ENCODE results near the gene DIAPH1. TPM values are rescaled to one million over a fixed set of nuclear protein-coding genes. Genes with fewer than 3 reads are reported as not detected.

The DIAPH1 gene
- total RNA-seq, 2 experiments from 2014 or later, result 213 to 218 TPM

- ChIA-PET POLR2A (interaction anchor here (0.5 to 1.5 kb wide), 2 partner anchors 9 to 136 kb away, joined by 4 read pairs; partner anchors contain the start of genes HDAC3 and RELL2), CTCF (interaction anchor here (0.9 kb wide), 1 partner anchor 28 kb away, joined by 3 read pairs; no protein-coding TSS in a partner anchor)
Measured at GRCh38 chr5:141646026-141646425, 27.2 kb upstream of the DIAPH1 start.

- CTCF ChIA-PET, result interaction anchor here (0.7 to 2.6 kb wide), 8 partner anchors 10 to 319 kb away, joined by 3 to 18 read pairs (median 3); partner anchors contain the start of gene FCHSD1
- POLR2A ChIA-PET, result interaction anchor here (1.2 to 1.8 kb wide), 2 partner anchors 23 to 50 kb away, joined by 4 to 5 read pairs; partner anchors contain the start of gene DIAPH1
Measured at GRCh38 chr5:141641634-141642267, 23.0 kb upstream of the DIAPH1 start.

GRCh38 chr5:141640698-141641097 lies 21.9 kb upstream of the DIAPH1 start:
- CTCF ChIA-PET, result interaction anchor here (2.6 kb wide), 1 partner anchor 48 kb away, joined by 18 read pairs; no protein-coding TSS in a partner anchor
- POLR2A ChIA-PET, result interaction anchor here (1.2 to 1.8 kb wide), 2 partner anchors 22 to 48 kb away, joined by 4 to 5 read pairs; partner anchors contain the start of gene DIAPH1

GRCh38 chr5:141640051-141640415 lies 21.2 kb upstream of the DIAPH1 start:
- POLR2A ChIA-PET, result no interaction called here
- CTCF ChIA-PET, result interaction anchor here (1.0 kb wide), 1 partner anchor 10 kb away, joined by 4 read pairs; no protein-coding TSS in a partner anchor

DNA sequence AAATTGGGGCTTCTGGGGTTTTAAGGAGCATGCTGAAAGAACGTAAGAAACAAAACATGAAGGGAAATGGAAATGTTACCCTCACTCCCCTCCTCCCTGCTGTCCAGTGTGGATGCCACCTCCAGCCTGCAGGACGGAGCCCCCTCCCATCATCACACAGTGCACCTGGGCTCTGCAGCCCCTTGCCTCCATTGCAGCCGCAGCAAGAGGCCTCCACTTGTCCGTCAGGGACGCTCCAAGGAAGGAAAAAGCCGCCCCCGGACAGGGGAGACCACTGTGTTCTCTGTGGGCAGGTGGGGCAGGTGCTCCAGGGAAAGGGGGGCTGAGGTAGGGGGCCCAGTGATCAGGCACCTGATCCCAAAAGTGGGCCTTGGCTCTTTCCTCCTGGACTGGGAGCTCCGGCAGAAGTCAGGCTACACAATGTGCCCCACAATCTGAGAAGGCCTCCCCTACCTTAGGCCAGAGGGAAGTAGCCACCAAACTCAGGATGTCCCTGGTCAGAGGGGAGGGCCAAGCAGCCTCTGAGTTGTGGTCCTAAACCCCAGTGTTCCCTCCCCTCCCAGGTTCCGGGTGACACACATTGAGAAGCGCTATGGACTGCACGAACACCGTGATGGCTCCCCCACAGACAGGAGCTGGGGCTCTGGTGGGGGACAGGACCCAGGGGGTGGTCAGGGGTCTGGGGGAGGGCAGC lies 20.7 kb upstream of the DIAPH1 start:
- ChIA-PET POLR2A (no interaction called here), CTCF (interaction anchor here (1.0 to 6.8 kb wide), 3 partner anchors 10 to 46 kb away, joined by 4 to 54 read pairs (median 15); partner anchors contain the start of gene FCHSD1)

DNA sequence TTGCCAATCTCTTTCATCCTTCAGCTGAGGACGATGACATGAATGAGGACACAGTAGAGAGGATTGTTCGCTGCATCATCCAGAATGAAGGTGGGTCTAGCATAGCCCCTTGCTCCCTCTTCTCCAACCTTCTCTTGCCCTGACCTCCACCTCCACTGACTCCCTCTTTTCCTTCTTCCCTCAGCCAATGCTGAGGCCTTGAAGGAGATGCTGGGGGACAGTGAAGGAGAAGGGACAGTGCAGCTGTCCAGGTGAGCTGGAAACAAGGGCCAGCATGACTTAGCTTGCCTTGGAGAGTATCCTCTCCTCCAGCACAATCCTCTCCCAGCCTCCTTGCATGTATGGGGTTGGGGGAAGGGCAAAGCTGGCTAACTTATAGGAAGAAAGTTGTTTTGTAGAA lies 20.0 kb upstream of the DIAPH1 start:
- CTCF ChIA-PET, result interaction anchor here (3.2 to 7.0 kb wide), 4 partner anchors 12 to 45 kb away, joined by 11 to 56 read pairs (median 34); partner anchors contain the start of genes DIAPH1 and FCHSD1
- POLR2A ChIA-PET, result interaction anchor here (0.7 kb wide), 1 partner anchor 55 kb away, joined by 3 read pairs; no protein-coding TSS in a partner anchor

- ChIA-PET CTCF (interaction anchor here (0.8 to 7.0 kb wide), 12 partner anchors 11 to 324 kb away, joined by 3 to 56 read pairs (median 6); partner anchors contain the start of genes DIAPH1 and FCHSD1), POLR2A (interaction anchor here (0.5 to 3.2 kb wide), 10 partner anchors 9 to 466 kb away, joined by 3 to 34 read pairs (median 4); partner anchors contain the start of genes DELE1, DIAPH1 and FCHSD1)
Measured at GRCh38 chr5:141637767-141638419, 19.1 kb upstream of the DIAPH1 start.

- POLR2A ChIA-PET, result interaction anchor here (0.5 to 3.2 kb wide), 13 partner anchors 9 to 1103 kb away, joined by 3 to 34 read pairs (median 5); partner anchors contain the start of genes DELE1, DIAPH1, FCHSD1 and NDFIP1
Measured at GRCh38 chr5:141637123-141637766, 18.4 kb upstream of the DIAPH1 start.

DNA sequence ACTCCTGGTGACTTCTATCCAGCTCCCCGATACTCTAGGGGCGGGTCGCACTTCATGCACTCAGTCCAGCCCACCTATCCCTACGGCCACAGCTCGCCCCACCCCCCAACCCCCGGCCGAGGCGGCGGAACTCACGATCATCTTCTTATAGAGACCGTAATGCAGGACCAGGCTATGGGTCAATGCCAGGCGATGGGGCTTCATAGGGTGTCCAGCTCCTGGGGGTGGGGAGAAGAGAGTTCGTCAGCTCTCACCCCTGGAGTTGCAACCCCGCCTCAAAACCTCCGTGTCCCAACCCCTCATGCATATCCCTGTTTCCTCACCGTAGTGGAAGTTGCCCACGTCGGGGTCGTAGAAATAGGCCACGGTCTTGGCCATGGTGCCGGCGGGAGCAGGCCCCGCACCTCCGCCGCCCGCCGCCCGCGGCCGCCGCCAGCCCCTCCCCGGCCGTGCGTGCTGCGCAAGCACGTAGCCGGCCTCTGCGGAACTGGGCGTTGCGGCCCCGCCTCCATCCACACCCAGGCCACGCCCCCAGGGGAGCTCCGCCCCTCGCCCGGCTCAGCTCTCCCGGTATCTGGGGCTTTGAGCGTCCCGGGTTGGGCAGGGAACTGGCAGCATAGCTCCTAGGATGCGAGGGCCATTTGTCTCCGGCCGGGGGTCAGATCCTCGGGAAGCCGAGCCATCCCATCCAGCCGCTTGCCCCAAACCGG lies 17.8 kb upstream of the DIAPH1 start, which contains the start of the genes HDAC3 and RELL2:
Gene HDAC3 (minus strand): TSS at position 437 of the 710 bp plus-strand sequence. CDS start 59 bp downstream, at position 378.
Gene RELL2 (plus strand): TSS at position 585 of the 710 bp plus-strand sequence. CDS start 1,229 bp downstream, outside the sequence.
- POLR2A ChIA-PET, result interaction anchor here (0.5 to 3.2 kb wide), 12 partner anchors 10 to 1103 kb away, joined by 3 to 34 read pairs (median 4); partner anchors contain the start of genes DELE1, DIAPH1, FCHSD1 and NDFIP1
- CTCF ChIA-PET, result interaction anchor here (0.6 to 7.0 kb wide), 11 partner anchors 9 to 325 kb away, joined by 3 to 56 read pairs (median 7); partner anchors contain the start of genes DIAPH1 and FCHSD1

More at GRCh38 chr5:141637123-141637766, 18.4 kb upstream of the DIAPH1 start:
- CTCF ChIA-PET, result interaction anchor here (0.6 to 7.0 kb wide), 14 partner anchors 8 to 324 kb away, joined by 3 to 56 read pairs (median 5); partner anchors contain the start of genes DIAPH1 and FCHSD1

DNA sequence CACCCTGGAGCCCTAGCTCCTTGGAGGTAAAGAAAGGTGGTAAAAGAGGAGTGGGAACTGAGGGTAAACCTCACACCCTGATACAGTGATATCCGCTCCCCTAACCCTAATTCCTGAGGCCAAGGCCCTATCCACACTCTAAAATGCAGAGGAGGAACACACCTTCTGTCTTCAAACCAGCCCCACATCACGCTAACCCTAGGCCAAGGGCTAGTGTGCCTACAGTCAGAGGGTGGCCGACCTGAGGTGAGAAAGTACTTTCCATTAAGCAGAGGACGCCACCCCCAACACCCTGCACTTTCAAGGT lies 17.3 kb upstream of the DIAPH1 start:
- CTCF ChIA-PET, result interaction anchor here (1.2 to 7.0 kb wide), 5 partner anchors 12 to 72 kb away, joined by 3 to 56 read pairs (median 11); partner anchors contain the start of gene DIAPH1
- POLR2A ChIA-PET, result interaction anchor here (1.1 to 3.2 kb wide), 4 partner anchors 11 to 62 kb away, joined by 3 to 34 read pairs (median 9); partner anchors contain the start of gene DIAPH1

DNA sequence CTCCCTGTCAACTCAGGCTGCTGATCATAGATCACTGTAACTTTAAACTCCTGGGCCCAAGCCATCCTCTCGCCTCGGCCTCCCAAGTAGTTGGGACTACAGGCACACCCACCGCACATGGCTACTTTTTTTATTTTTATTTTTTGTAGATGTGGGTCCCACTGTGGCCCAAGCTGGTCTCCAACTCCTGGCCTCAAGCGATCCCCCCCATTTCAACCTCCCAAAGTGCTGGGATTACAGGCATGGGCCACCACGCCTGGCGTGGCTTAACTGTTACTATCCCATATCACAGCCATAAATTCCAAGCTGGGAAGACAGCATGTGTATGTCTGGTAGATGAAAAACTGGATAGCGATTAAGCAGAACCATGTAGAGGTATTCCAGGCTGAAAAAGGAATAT lies 16.8 kb upstream of the DIAPH1 start:
- POLR2A ChIA-PET, result interaction anchor here (1.1 to 3.2 kb wide), 3 partner anchors 17 to 62 kb away, joined by 3 to 34 read pairs (median 14); partner anchors contain the start of gene DIAPH1
- CTCF ChIA-PET, result interaction anchor here (1.0 to 7.0 kb wide), 6 partner anchors 12 to 72 kb away, joined by 3 to 56 read pairs (median 9); partner anchors contain the start of gene DIAPH1

GRCh38 chr5:141634720-141635119 lies 15.9 kb upstream of the DIAPH1 start:
- CTCF ChIA-PET, result interaction anchor here (1.0 to 7.0 kb wide), 5 partner anchors 11 to 67 kb away, joined by 3 to 56 read pairs (median 5); partner anchors contain the start of gene DIAPH1
- POLR2A ChIA-PET, result interaction anchor here (0.8 to 1.3 kb wide), 3 partner anchors 9 to 16 kb away, joined by 3 to 4 read pairs (median 3); partner anchors contain the start of gene DIAPH1

DNA sequence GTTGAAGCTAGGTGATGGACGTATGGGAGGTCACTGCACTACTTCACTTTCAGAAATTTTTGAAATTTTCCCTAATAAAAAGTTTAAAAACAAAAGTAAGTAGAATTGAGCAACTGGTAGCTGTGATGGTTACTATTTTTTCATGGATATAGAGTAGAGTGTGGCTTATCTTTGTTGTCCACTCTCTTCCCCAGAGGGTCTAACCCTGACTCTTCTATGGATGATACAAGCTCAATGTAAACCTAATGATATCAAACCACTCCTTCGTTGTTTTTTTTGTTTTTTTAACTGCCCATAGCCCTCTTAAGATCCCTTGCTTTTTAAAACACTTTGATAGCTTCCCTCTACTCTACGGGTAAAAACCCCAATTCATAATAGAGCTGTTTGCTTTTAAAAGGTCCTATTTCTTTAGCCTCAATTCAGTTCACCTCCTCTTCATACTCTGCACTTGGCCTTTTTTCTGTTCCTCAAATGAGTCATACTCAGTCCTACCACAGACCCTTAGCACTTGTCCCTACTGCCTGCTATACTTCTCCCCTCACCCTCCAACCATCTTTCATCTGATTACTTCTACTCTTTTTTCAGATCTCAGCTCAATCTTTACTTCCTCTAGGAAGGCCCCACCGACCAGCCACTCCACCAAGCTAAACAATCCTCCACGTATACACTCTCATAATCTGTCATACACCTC lies 15.2 kb upstream of the DIAPH1 start:
- ChIA-PET CTCF (interaction anchor here (0.6 to 7.0 kb wide), 7 partner anchors 10 to 109 kb away, joined by 3 to 56 read pairs (median 5); partner anchors contain the start of gene DIAPH1), POLR2A (interaction anchor here (1.2 to 1.3 kb wide), 2 partner anchors 8 to 15 kb away, joined by 3 to 4 read pairs; partner anchors contain the start of gene DIAPH1)

DNA sequence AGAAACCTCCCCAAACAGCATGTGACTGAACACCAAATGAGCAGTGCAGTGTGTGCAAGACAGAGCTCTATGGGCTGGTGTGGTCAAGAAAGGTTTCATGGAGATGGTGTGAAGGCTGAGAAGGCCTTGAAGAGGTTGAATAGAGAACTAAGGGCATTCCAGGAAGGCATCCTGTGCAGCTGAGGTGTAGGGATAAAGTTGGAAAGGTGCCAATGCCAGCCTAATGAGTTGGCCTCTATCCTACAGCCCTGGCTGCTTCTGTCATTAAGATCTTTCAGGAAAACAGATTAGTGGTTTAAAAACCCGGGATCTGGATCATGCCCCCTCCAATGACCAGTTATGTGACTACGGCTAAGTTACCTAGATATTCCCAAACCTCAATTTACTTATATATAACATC lies 13.8 kb upstream of the DIAPH1 start:
- POLR2A ChIA-PET, result interaction anchor here (0.6 kb wide), 2 partner anchors 41 to 1802 kb away, joined by 4 read pairs; no protein-coding TSS in a partner anchor
- CTCF ChIA-PET, result interaction anchor here (0.8 to 7.0 kb wide), 4 partner anchors 14 to 1443 kb away, joined by 3 to 56 read pairs (median 30); partner anchors contain the start of gene DIAPH1

DNA sequence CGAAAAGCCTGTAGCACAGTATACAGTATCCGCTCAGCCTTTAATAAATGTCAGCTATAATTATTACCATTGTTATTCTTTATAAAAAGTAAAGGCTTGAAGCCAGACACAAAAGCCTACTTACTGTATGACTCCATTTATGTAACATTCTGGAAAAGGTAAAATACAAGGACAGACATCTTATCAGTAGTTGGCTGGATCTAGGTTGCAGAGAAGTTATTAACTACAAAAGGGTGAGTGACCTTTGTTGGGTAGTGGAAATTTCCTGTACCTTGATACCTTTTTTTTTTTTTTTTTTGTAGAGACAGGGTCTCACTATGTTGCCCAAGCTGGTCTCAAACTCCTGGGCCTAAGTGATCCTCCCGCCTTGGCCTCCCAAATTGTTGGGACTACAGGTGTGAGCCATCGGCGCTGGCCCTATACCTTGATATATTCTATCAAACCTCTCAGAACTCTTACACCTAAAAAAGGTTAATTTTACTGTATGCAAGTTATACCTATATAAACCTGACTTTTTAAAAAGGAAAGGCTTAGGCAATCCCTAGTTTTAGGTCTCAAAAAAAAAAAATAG lies 11.9 kb upstream of the DIAPH1 start:
- POLR2A ChIA-PET, result no interaction called here

More for the DNA sequence above, 11.9 kb upstream of the DIAPH1 start:
- CTCF ChIA-PET, result interaction anchor here (0.7 to 1.7 kb wide), 5 partner anchors 9 to 68 kb away, joined by 3 to 4 read pairs (median 3); no protein-coding TSS in a partner anchor

Measured in activated CD8-positive, alpha-beta memory T cell treated with anti-CD3 and anti-CD28 coated beads for 36 hours (primary cell).